ENCODE measurements around the gene MYH9.

DNA sequence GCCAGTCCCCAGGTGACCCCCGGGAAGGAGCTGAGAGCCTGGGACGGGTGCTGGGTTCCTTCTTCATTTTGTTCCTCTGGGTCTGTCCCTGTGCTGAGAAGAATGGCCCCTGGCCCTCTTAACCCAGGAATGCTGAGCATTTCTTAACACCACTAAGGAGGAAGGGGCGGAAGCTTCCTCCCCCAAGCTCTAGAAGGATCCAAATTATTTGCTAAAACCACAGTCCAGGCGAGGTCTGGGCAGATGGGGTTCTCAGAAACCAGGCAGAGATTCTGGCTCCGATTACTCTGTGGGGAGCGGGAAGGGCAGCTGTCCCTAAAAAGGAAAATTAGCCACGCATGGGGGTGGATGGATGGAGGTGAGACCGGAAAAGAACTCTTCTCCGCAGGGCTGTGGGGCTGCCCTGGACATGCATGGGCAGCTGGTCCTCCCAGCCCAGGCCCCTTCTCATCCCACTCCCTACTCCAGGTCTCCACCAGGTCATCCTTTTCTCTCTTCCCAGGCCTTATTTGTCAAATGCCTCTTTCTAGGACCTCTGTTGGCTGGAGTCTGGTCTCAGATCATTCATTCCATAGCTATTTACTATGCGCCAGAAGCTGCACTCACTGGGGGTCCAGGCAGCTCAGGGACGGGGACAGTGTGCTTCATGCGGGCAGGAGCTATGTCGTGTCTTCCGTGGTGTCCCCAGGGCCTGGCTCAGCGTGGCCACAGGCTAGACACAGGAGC lies 45.0 kb upstream of the MYH9 start:
- TF ChIP-seq, protein P1, sequence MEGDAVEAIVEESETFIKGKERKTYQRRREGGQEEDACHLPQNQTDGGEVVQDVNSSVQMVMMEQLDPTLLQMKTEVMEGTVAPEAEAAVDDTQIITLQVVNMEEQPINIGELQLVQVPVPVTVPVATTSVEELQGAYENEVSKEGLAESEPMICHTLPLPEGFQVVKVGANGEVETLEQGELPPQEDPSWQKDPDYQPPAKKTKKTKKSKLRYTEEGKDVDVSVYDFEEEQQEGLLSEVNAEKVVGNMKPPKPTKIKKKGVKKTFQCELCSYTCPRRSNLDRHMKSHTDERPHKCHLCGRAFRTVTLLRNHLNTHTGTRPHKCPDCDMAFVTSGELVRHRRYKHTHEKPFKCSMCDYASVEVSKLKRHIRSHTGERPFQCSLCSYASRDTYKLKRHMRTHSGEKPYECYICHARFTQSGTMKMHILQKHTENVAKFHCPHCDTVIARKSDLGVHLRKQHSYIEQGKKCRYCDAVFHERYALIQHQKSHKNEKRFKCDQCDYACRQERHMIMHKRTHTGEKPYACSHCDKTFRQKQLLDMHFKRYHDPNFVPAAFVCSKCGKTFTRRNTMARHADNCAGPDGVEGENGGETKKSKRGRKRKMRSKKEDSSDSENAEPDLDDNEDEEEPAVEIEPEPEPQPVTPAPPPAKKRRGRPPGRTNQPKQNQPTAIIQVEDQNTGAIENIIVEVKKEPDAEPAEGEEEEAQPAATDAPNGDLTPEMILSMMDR (IDR thresholded peaks at IDR 0.05), result no peak
- no peak for TF ChIP-seq POLR2A (IDR thresholded peaks at IDR 0.05)

All from Peyer's patch (tissue), 4 donors.